H9 (cell line): ENCODE data around the gene PLLP. TPM values are rescaled to one million over a fixed set of nuclear protein-coding genes. Genes with fewer than 3 reads are reported as not detected.

Experiments used
- DNase-seq: peaks from one replicate; pipeline ENCODE4 v3.0.0-alpha.2; 2017
- H2AFZ ChIP-seq: one replicate; pipeline ENCODE4 v1.6.1; 2013; ENCODE audit warnings: mild to moderate bottlenecking, low read length, control low read depth, moderate library complexity
- H2AK5ac ChIP-seq: 2 replicates; pipeline ENCODE4 v1.6.1; 2013; ENCODE audit warnings: low read length, control low read depth, mixed read lengths; ENCODE audit not compliant: insufficient read length
- H2BK120ac ChIP-seq: one replicate; pipeline ENCODE4 v1.6.1; 2013; ENCODE audit warnings: low read depth, mild to moderate bottlenecking, low read length, control low read depth, inconsistent platforms; ENCODE audit not compliant: poor library complexity, severe bottlenecking
- H2BK12ac ChIP-seq: 2 replicates; pipeline ENCODE4 v1.6.1; 2013; ENCODE audit warnings: low read length, control low read depth, mixed read lengths, low read depth; ENCODE audit not compliant: insufficient read length
- H2BK15ac ChIP-seq: 2 replicates; pipeline ENCODE4 v1.6.1; 2013; ENCODE audit warnings: low read depth, low read length, control low read depth
- H2BK20ac ChIP-seq: one replicate; pipeline ENCODE4 v1.6.1; 2013; ENCODE audit warnings: low read depth, mild to moderate bottlenecking, low read length, control low read depth, inconsistent platforms; ENCODE audit not compliant: poor library complexity, severe bottlenecking
- H2BK5ac ChIP-seq: 2 replicates; pipeline ENCODE4 v1.6.1; 2013; ENCODE audit warnings: low read length, control low read depth, mixed read lengths; ENCODE audit not compliant: insufficient read length
- H3K14ac ChIP-seq: 2 replicates; pipeline ENCODE4 v1.6.1; 2013; ENCODE audit warnings: low read length, control low read depth; ENCODE audit not compliant: insufficient read depth
- H3K18ac ChIP-seq: 2 replicates; pipeline ENCODE4 v1.6.1; 2013; ENCODE audit warnings: low read depth, mild to moderate bottlenecking, mixed read lengths, low read length, control low read depth; ENCODE audit not compliant: insufficient read length
- H3K23ac ChIP-seq: 2 replicates; pipeline ENCODE4 v1.6.1; 2013; ENCODE audit warnings: low read length, control low read depth, mixed read lengths, low read depth; ENCODE audit not compliant: insufficient read length
- H3K23me2 ChIP-seq: 2 replicates; pipeline ENCODE4 v1.6.1; 2013; ENCODE audit warnings: low read depth, mild to moderate bottlenecking, mixed read lengths, low read length, control low read depth; ENCODE audit not compliant: insufficient read length, poor library complexity, severe bottlenecking
- H3K27ac ChIP-seq: 2 replicates; pipeline ENCODE4 v1.5.1; 2013; ENCODE audit warnings: low read length, control low read depth, mixed read lengths, low read depth; ENCODE audit not compliant: insufficient read length
- H3K27me3 ChIP-seq: 2 replicates; pipeline ENCODE4 v1.6.1; 2013; ENCODE audit warnings: low read length, control low read depth, inconsistent platforms; ENCODE audit not compliant: insufficient read depth
- H3K4ac ChIP-seq: 2 replicates; pipeline ENCODE4 v1.6.1; 2013; ENCODE audit warnings: low read depth, mild to moderate bottlenecking, control low read depth, inconsistent platforms, low read length, moderate library complexity
- H3K4me1 ChIP-seq: 2 replicates; pipeline ENCODE4 v1.6.1; 2013; ENCODE audit warnings: low read length, control low read depth, inconsistent platforms; ENCODE audit not compliant: insufficient read depth
- H3K4me2 ChIP-seq: 2 replicates; pipeline ENCODE4 v1.6.1; 2013; ENCODE audit warnings: low read length, control low read depth, mixed read lengths; ENCODE audit not compliant: insufficient read length, insufficient read depth
- H3K56ac ChIP-seq: 2 replicates; pipeline ENCODE4 v1.6.1; 2013; ENCODE audit warnings: low read depth, mild to moderate bottlenecking, mixed read lengths, low read length, control low read depth; ENCODE audit not compliant: insufficient read length
- H3K79me1 ChIP-seq: 2 replicates; pipeline ENCODE4 v1.6.1; 2013; ENCODE audit warnings: low read depth, mild to moderate bottlenecking, moderate library complexity, low read length, control low read depth, inconsistent platforms; ENCODE audit not compliant: insufficient read depth, poor library complexity, severe bottlenecking
- H3K79me2 ChIP-seq: 2 replicates; pipeline ENCODE4 v1.6.1; 2013; ENCODE audit warnings: low read length, control low read depth, inconsistent platforms; ENCODE audit not compliant: insufficient read depth
- H3K9ac ChIP-seq: 2 replicates; pipeline ENCODE4 v1.6.1; 2013; ENCODE audit warnings: low read length, control low read depth, mixed read lengths; ENCODE audit not compliant: insufficient read length; ENCODE audit errors: extremely low read depth
- H3K9me3 ChIP-seq: one replicate; pipeline ENCODE4 v1.6.1; 2013; ENCODE audit warnings: low read depth, low read length, inconsistent platforms; ENCODE audit not compliant: control insufficient read depth
- H3T11ph ChIP-seq: one replicate; pipeline ENCODE4 v1.6.1; 2013; ENCODE audit warnings: mild to moderate bottlenecking, low read length, control low read depth, inconsistent platforms
- H4K20me1 ChIP-seq: one replicate; pipeline ENCODE4 v1.6.1; 2013; ENCODE audit not compliant: control insufficient read depth, insufficient read length, insufficient read depth
- H4K5ac ChIP-seq: 2 replicates; pipeline ENCODE4 v1.6.1; 2013; ENCODE audit warnings: low read depth, mild to moderate bottlenecking, mixed read lengths, low read length, control low read depth; ENCODE audit not compliant: insufficient read length
- H4K8ac ChIP-seq: replicated peaks from 2 replicates; pipeline ENCODE4 v1.6.1; 2013; ENCODE audit warnings: low read length, control low read depth, mixed read lengths, low read depth; ENCODE audit not compliant: insufficient read length
- H4K91ac ChIP-seq: 2 replicates; pipeline ENCODE4 v1.6.1; 2013; ENCODE audit warnings: low read depth, mild to moderate bottlenecking, moderate library complexity, mixed read lengths, low read length, control low read depth; ENCODE audit not compliant: insufficient read length
- H3K27ac Mint-ChIP-seq, 3 experiments: 2 replicates in 2 of 3; 3 replicates in 1 of 3; pipeline ENCODE4 v1.8.0; 2020 to 2021; ENCODE audit warnings: mixed read lengths in 3 of 3, mild to moderate bottlenecking in 1 of 3, moderate library complexity in 1 of 3
- H3K27me3 Mint-ChIP-seq: 2 replicates; pipeline ENCODE4 v1.8.0; 2021; ENCODE audit warnings: low read depth, mild to moderate bottlenecking, moderate library complexity, mixed read lengths
- H3K36me3 Mint-ChIP-seq, 3 experiments: 2 replicates in 2 of 3; 3 replicates in 1 of 3; pipeline ENCODE4 v1.8.0; 2020 to 2021; ENCODE audit warnings: low read depth in 3 of 3, mixed read lengths in 3 of 3; ENCODE audit not compliant: insufficient read depth in 1 of 3
- H3K4me1 Mint-ChIP-seq, 2 experiments: 2 replicates each; pipeline ENCODE4 v1.8.0; 2020; ENCODE audit warnings: mixed read lengths in 2 of 2
- H3K4me3 Mint-ChIP-seq, 2 experiments: 2 replicates in 1 of 2; 3 replicates in 1 of 2; pipeline ENCODE4 v1.8.0; 2020 to 2021; ENCODE audit warnings: mild to moderate bottlenecking in 2 of 2, mixed read lengths in 2 of 2, moderate library complexity in 1 of 2
- H3K9me3 Mint-ChIP-seq, 2 experiments: 2 replicates in 1 of 2; 3 replicates in 1 of 2; pipeline ENCODE4 v1.8.0; 2020; ENCODE audit warnings: mild to moderate bottlenecking in 2 of 2, mixed read lengths in 2 of 2, moderate library complexity in 1 of 2
- CTCF ChIP-seq: fragments of 200-600 bp; sonication (generic); conservative IDR thresholded peaks from 3 replicates; pipeline ENCODE4 v1.8.0; 2021; ENCODE audit warnings: antibody characterized with exemption, mild to moderate bottlenecking
- WGBS: extraction: QIAGEN DNeasy Blood & Tissue Kit; methylation state at CpG from one replicate; pipeline ENCODE4 v1.1.7; 2013; ENCODE audit warnings: missing lambda C conversion rate, low lambda C conversion rate, mixed read lengths; ENCODE audit not compliant: insufficient read length; ENCODE audit errors: extremely low coverage; 5-methylcytosine and 5-hydroxymethylcytosine counted together
- total RNA-seq: library from RNA; stranded (reverse); gene quantifications from 2 replicates; pipeline ENCODE4 v1.2.1, GENCODE V29; 2021

PLLP gene
- total RNA-seq, 1 experiment from 2014 or later, result 1.8 TPM

GRCh38 chr16:57305159-57305811, 20.8 kb upstream of the PLLP start:
- H3K4me3 Mint-ChIP-seq, result no peak overlapping the region
- H3T11ph ChIP-seq, result no peak overlapping the region
- no peaks in the 10 kb centered on the region for H3K36me3 Mint-ChIP-seq
- no peaks in the 10 kb centered on the region for H3K27me3 ChIP-seq
- no peaks in the 10 kb centered on the region for H3K4me1 ChIP-seq
- no peak overlapping the region for H3K56ac ChIP-seq
- H3K4me2 ChIP-seq, result no peak overlapping the region
- no peak overlapping the region for H3K27ac Mint-ChIP-seq
- H3K4ac ChIP-seq, result no peak overlapping the region
- H2BK12ac ChIP-seq, result no peak overlapping the region
- no peak overlapping the region for H2BK120ac ChIP-seq
- H4K91ac ChIP-seq, result no peak overlapping the region
- H3K27ac ChIP-seq, result no peak overlapping the region
- H2BK5ac ChIP-seq, result no peak overlapping the region
- H3K14ac ChIP-seq, result no peak overlapping the region
- H4K8ac ChIP-seq, result no peak overlapping the region
- H3K79me2 ChIP-seq, result no peaks in the 10 kb centered on the region
- H3K79me1 ChIP-seq, result no peaks in the 10 kb centered on the region
- H2BK20ac ChIP-seq, result no peak overlapping the region
- peaks cover 11 to 15% of the 10 kb centered on the region in 2 experiments; a peak in 3 of 4 replicates for H3K4me1 Mint-ChIP-seq
- no peaks in the 10 kb centered on the region for H3K9me3 Mint-ChIP-seq
- H4K20me1 ChIP-seq, result no peaks in the 10 kb centered on the region
- H3K18ac ChIP-seq, result no peak overlapping the region
- no peaks in the 10 kb centered on the region for H3K9me3 ChIP-seq
- no peak overlapping the region for H2BK15ac ChIP-seq
- no peak overlapping the region for H3K23ac ChIP-seq
- no peak overlapping the region for H3K9ac ChIP-seq
- H3K23me2 ChIP-seq, result peaks cover 4% of the 10 kb centered on the region
- peaks cover 9% of the 10 kb centered on the region; the same call in 1 of the 2 replicates for H3K27me3 Mint-ChIP-seq
- no peak for DNase-seq
- H2AK5ac ChIP-seq, result no peak overlapping the region
- no peak for TF ChIP-seq CTCF
- WGBS, result no CpG with 5 or more reads among the region's 8 CpGs
- H4K5ac ChIP-seq, result no peak overlapping the region
- no peak overlapping the region for H2AFZ ChIP-seq
